Ascending aorta (tissue), 2 donors: ENCODE data around the gene ZFP36L2. TPM values are rescaled to one million over a fixed set of nuclear protein-coding genes. Genes with fewer than 3 reads are reported as not detected.
A peak's percentile ranks its signal among the peaks of the same experiment; 100 is the strongest.

Experiments used
- DNase-seq, 2 donors: peaks; one replicate each; pipeline ENCODE4 v3.0.0-alpha.2; 2019; ENCODE audit warnings: low spot score in 2 of 2
- H3K27ac ChIP-seq, 2 donors: fragments of 200-600 bp; sonication (generic); one replicate each; pipeline ENCODE4 v1.5.1; 2016 to 2017; ENCODE audit warnings: mild to moderate bottlenecking in 1 of 2
- H3K27me3 ChIP-seq: fragments of 200-600 bp; sonication (generic); one replicate; pipeline ENCODE4 v1.5.1; 2017
- H3K36me3 ChIP-seq, 2 donors: fragments of 200-600 bp; sonication (generic); one replicate each; pipeline ENCODE4 v1.5.1; 2016
- H3K4me1 ChIP-seq, 2 donors: fragments of 200-600 bp; sonication (generic); one replicate each; pipeline ENCODE4 v1.5.1; 2016 to 2017; ENCODE audit warnings: mild to moderate bottlenecking in 1 of 2
- H3K4me3 ChIP-seq, 2 donors: fragments of 200-600 bp; sonication (generic); one replicate each; pipeline ENCODE4 v1.5.1; 2016 to 2017; ENCODE audit warnings: mild to moderate bottlenecking in 1 of 2
- H3K9me3 ChIP-seq, 2 donors: fragments of 200-600 bp; sonication (generic); one replicate each; pipeline ENCODE4 v1.5.1; 2016
- CTCF ChIP-seq, 3 experiments: fragments of 200-600 bp in 2 of 3; fragments of 450-650 bp in 1 of 3; sonication (generic) in 2 of 3; IDR thresholded peaks; one replicate each; pipeline ENCODE4 v1.5.1; 2016 to 2019; ENCODE audit warnings: antibody characterized with exemption in 3 of 3, mild to moderate bottlenecking in 1 of 3, moderate library complexity in 1 of 3
- intact Hi-C: fragments of 100-400 bp; cut with DNase I; formaldehyde crosslinking; loops from one replicate; pipeline ENCODE4 v1.15.1; 2023
- total RNA-seq: library from RNA; depleted of rRNA; stranded (reverse); fragments of >200 nt; gene quantifications from one replicate; pipeline ENCODE4 v1.1.0, GENCODE V29; 2016

Gene ZFP36L2
- total RNA-seq, 1 donor from 2014 or later: 148 TPM

GRCh38 chr2:43180897-43181296, 45.5 kb downstream of the ZFP36L2 start:
- intact Hi-C loops: no loop called here
- no peaks in the 10 kb centered on the region for H3K9me3 ChIP-seq
- no peak overlapping the region for H3K27ac ChIP-seq
- no peak for DNase-seq
- H3K27me3 ChIP-seq: no peaks in the 10 kb centered on the region
- no peak overlapping the region for H3K4me3 ChIP-seq
- H3K4me1 ChIP-seq: peaks cover 0 to 16% of the 10 kb centered on the region in 2 donors
- TF ChIP-seq CTCF (IDR thresholded peaks at IDR 0.05): no peak
- no peaks in the 10 kb centered on the region for H3K36me3 ChIP-seq

GRCh38 chr2:43179942-43180341, 46.5 kb downstream of the ZFP36L2 start:
- H3K36me3 ChIP-seq: no peaks in the 10 kb centered on the region
- H3K4me1 ChIP-seq: peaks cover 0 to 16% of the 10 kb centered on the region in 2 donors
- H3K27ac ChIP-seq: peak overlapping the region in 1 of 2 donors; percentile 89
- no peaks in the 10 kb centered on the region for H3K27me3 ChIP-seq
- DNase-seq: no peak
- no peak for TF ChIP-seq CTCF (IDR thresholded peaks at IDR 0.05)
- intact Hi-C loops: loop anchor here (2.0 kb wide), 1 partner anchor 39 kb away; no protein-coding TSS in a partner anchor
- peaks cover 0 to 6% of the 10 kb centered on the region in 2 donors for H3K9me3 ChIP-seq
- no peak overlapping the region for H3K4me3 ChIP-seq

- Histone ChIP-seq H3K4me3 (no peak overlapping the region), H3K36me3 (no peaks in the 10 kb centered on the region)
- intact Hi-C loops: loop anchor here (2.0 kb wide), 1 partner anchor 40 kb away; no protein-coding TSS in a partner anchor
These were observed 47.5 kb downstream of the ZFP36L2 start for GRCh38 chr2:43178602-43179542.

GRCh38 chr2:43178055-43178598, 48.3 kb downstream of the ZFP36L2 start:
- H3K4me3 ChIP-seq: no peak overlapping the region
- H3K9me3 ChIP-seq: peaks cover 0 to 9% of the 10 kb centered on the region in 2 donors
- peaks cover 0 to 16% of the 10 kb centered on the region in 2 donors for H3K4me1 ChIP-seq
- H3K27ac ChIP-seq: peak overlapping the region; percentile 83 to 89
- intact Hi-C loops: loop anchor here (2.0 kb wide), 1 partner anchor 41 kb away; no protein-coding TSS in a partner anchor
- DNase-seq: no peak
- no peaks in the 10 kb centered on the region for H3K27me3 ChIP-seq
- no peaks in the 10 kb centered on the region for H3K36me3 ChIP-seq
- TF ChIP-seq CTCF (IDR thresholded peaks at IDR 0.05): no peak

More at GRCh38 chr2:43178602-43179542, 47.5 kb downstream of the ZFP36L2 start:
- peak; percentile 48 to 91 for DNase-seq
- H3K9me3 ChIP-seq: peaks cover 0 to 9% of the 10 kb centered on the region in 2 donors
- H3K27ac ChIP-seq: peak overlapping the region; percentile 83 to 89
- H3K4me1 ChIP-seq: peaks cover 0 to 16% of the 10 kb centered on the region in 2 donors
- H3K27me3 ChIP-seq: no peaks in the 10 kb centered on the region
- no peak for TF ChIP-seq CTCF (IDR thresholded peaks at IDR 0.05)

GRCh38 chr2:43176449-43176848, 50.0 kb downstream of the ZFP36L2 start:
- intact Hi-C loops: no loop called here
- Histone ChIP-seq H3K27ac (no peak overlapping the region), H3K4me1 (peaks cover 0 to 16% of the 10 kb centered on the region in 2 donors), H3K27me3 (no peaks in the 10 kb centered on the region), H3K9me3 (peaks cover 0 to 9% of the 10 kb centered on the region in 2 donors), H3K4me3 (no peak overlapping the region), H3K36me3 (no peaks in the 10 kb centered on the region)
- no peak for DNase-seq
- TF ChIP-seq CTCF (IDR thresholded peaks at IDR 0.05): no peak
